MCF 10A (cell line): ENCODE results near the gene ABCB9. TPM values are rescaled to one million over a fixed set of nuclear protein-coding genes. Genes with fewer than 3 reads are reported as not detected.

Source experiments
- BruUV-seq: library from RNA; stranded (reverse); fragments of 400-500 nt; replicated peaks from 2 replicates; lab custom pipeline; 2021; lab: Mats Ljungman, UMichigan
- CTCF ChIA-PET: fragments of 300-600 bp; sonication (Branson Sonifier 250); formaldehyde crosslinking; extraction: SDS; loops from one replicate; lab custom pipeline; 2021; ENCODE audit warnings: antibody characterized with exemption, inconsistent platforms; lab: Yijun Ruan, JAX
- POLR2A ChIA-PET: fragments of 300-600, 350-650 bp; sonication (Branson Sonifier 250); formaldehyde crosslinking; extraction: SDS; loops from one replicate; lab custom pipeline; 2020; ENCODE audit warnings: antibody characterized with exemption, inconsistent platforms; lab: Yijun Ruan, JAX
- DNase-seq: peaks from one replicate; pipeline ENCODE4 v3.0.0-alpha.2; 2018; ENCODE audit not compliant: unreplicated experiment
- H3K27ac Mint-ChIP-seq: one replicate; pipeline ENCODE4 v1.8.0; 2022; ENCODE audit warnings: mild to moderate bottlenecking, low read depth, mixed read lengths; ENCODE audit not compliant: unreplicated experiment
- H3K27me3 Mint-ChIP-seq: one replicate; pipeline ENCODE4 v1.8.0; 2022; ENCODE audit warnings: mixed read lengths; ENCODE audit not compliant: insufficient read depth, unreplicated experiment
- H3K36me3 Mint-ChIP-seq: one replicate; pipeline ENCODE4 v1.8.0; 2022; ENCODE audit warnings: mild to moderate bottlenecking, moderate library complexity, mixed read lengths; ENCODE audit not compliant: insufficient read depth, unreplicated experiment
- H3K4me1 Mint-ChIP-seq: one replicate; pipeline ENCODE4 v1.8.0; 2022; ENCODE audit warnings: mixed read lengths; ENCODE audit not compliant: insufficient read depth, unreplicated experiment
- H3K4me3 Mint-ChIP-seq: one replicate; pipeline ENCODE4 v1.8.0; 2022; ENCODE audit warnings: mild to moderate bottlenecking, moderate library complexity, mixed read lengths; ENCODE audit not compliant: unreplicated experiment
- H3K9me3 Mint-ChIP-seq: one replicate; pipeline ENCODE4 v1.8.0; 2022; ENCODE audit warnings: mixed read lengths; ENCODE audit not compliant: unreplicated experiment
- CTCF ChIP-seq: fragments of 200-600 bp; IDR thresholded peaks from one replicate; pipeline ENCODE4 v1.8.0; 2022; ENCODE audit warnings: antibody characterized with exemption, mild to moderate bottlenecking; ENCODE audit not compliant: unreplicated experiment
- intact Hi-C: fragments of 100-400 bp; cut with micrococcal nuclease; formaldehyde crosslinking; loops from 2 replicates; pipeline ENCODE4 v1.14.1; 2022
- total RNA-seq: library from RNA; stranded (reverse); gene quantifications from 2 replicates; pipeline ENCODE4 v1.2.3, GENCODE V29; 2022

ABCB9 gene
- total RNA-seq, 1 experiment from 2014 or later, result 1.6 TPM

- POLR2A ChIA-PET, result interaction anchor here (0.7 to 1.3 kb wide), 6 partner anchors 9 to 354 kb away, joined by 3 to 15 read pairs (median 4); partner anchors contain the start of genes MPHOSPH9 and MTRFR
- no peak for TF ChIP-seq CTCF
- H3K27ac Mint-ChIP-seq, result peak overlapping the region; percentile 67
- H3K4me1 Mint-ChIP-seq, result peaks cover 10% of the 10 kb centered on the region
- intact Hi-C loops, result loop anchor here (2.0 to 5.0 kb wide), 2 partner anchors 171 to 252 kb away; partner anchors contain the start of genes MPHOSPH9, MTRFR and PITPNM2
- CTCF ChIA-PET, result no interaction called here
- BruUV-seq, result no TSS peak
- peaks cover 28% of the 10 kb centered on the region for H3K36me3 Mint-ChIP-seq
- no peak for DNase-seq
- no peaks in the 10 kb centered on the region for H3K9me3 Mint-ChIP-seq
- H3K27me3 Mint-ChIP-seq, result no peaks in the 10 kb centered on the region
- peak overlapping the region; percentile 85 for H3K4me3 Mint-ChIP-seq
These were observed 14.8 kb upstream of the ABCB9 start for GRCh38 chr12:122981036-122981471.

GRCh38 chr12:122980183-122981035 lies 14.1 kb upstream of the ABCB9 start, which contains the start of gene ARL6IP4:
Gene ARL6IP4, plus strand, starts transcription at chr12:122980681. Its CDS starts 459 bp downstream, at chr12:122981140.
- ChIA-PET POLR2A (interaction anchor here (0.8 to 1.6 kb wide), 7 partner anchors 12 to 258 kb away, joined by 3 to 15 read pairs (median 6); partner anchors contain the start of genes ABCB9, MPHOSPH9, MTRFR and PITPNM2), CTCF (interaction anchor here (1.0 to 1.8 kb wide), 3 partner anchors 119 to 257 kb away, joined by 3 to 6 read pairs (median 6); no protein-coding TSS in a partner anchor)
- intact Hi-C loops, result loop anchor here (2.0 to 5.0 kb wide), 2 partner anchors 172 to 252 kb away; partner anchors contain the start of genes MPHOSPH9, MTRFR and PITPNM2
- Mint-ChIP-seq H3K36me3 (peaks cover 28% of the 10 kb centered on the region), H3K27ac (peak within 1 kb of the TSS; percentile 67), H3K4me3 (peak within 1 kb of the TSS; percentile 85), H3K27me3 (no peaks in the 10 kb centered on the region), H3K9me3 (no peaks in the 10 kb centered on the region), H3K4me1 (peaks cover 10% of the 10 kb centered on the region)
- no peak for TF ChIP-seq CTCF
- DNase-seq, result peak; percentile 56
- BruUV-seq, result no TSS peak

GRCh38 chr12:122979908-122980182 lies 13.6 kb upstream of the ABCB9 start:
- no peak for TF ChIP-seq CTCF
- no peaks in the 10 kb centered on the region for H3K27me3 Mint-ChIP-seq
- intact Hi-C loops, result loop anchor here (2.0 to 5.0 kb wide), 2 partner anchors 172 to 253 kb away; partner anchors contain the start of genes MPHOSPH9, MTRFR and PITPNM2
- H3K27ac Mint-ChIP-seq, result no peak overlapping the region
- POLR2A ChIA-PET, result interaction anchor here (0.8 to 1.6 kb wide), 7 partner anchors 12 to 259 kb away, joined by 3 to 15 read pairs (median 6); partner anchors contain the start of genes ABCB9, MPHOSPH9, MTRFR and PITPNM2
- CTCF ChIA-PET, result interaction anchor here (0.6 to 1.8 kb wide), 4 partner anchors 119 to 506 kb away, joined by 3 to 6 read pairs (median 4); no protein-coding TSS in a partner anchor
- H3K9me3 Mint-ChIP-seq, result no peaks in the 10 kb centered on the region
- no TSS peak for BruUV-seq
- H3K36me3 Mint-ChIP-seq, result peaks cover 32% of the 10 kb centered on the region
- H3K4me3 Mint-ChIP-seq, result peak overlapping the region; percentile 85
- peak; percentile 8 for DNase-seq
- H3K4me1 Mint-ChIP-seq, result peaks cover 10% of the 10 kb centered on the region
